Endothelial cell of umbilical vein (primary cell): ENCODE results near the gene WDR90.

ENCODE experiments used
- FOS ChIP-seq: IDR thresholded peaks from 2 replicates; pipeline ENCODE4 v1.6.1; 2011; ENCODE audit warnings: mild to moderate bottlenecking, low read length, moderate library complexity, borderline replicate concordance; ENCODE audit not compliant: insufficient read depth
- GATA2 ChIP-seq: IDR thresholded peaks from 2 replicates; pipeline ENCODE4 v1.7.0; 2011; ENCODE audit warnings: low read depth, mild to moderate bottlenecking, moderate library complexity, mixed read lengths, low read length; ENCODE audit not compliant: insufficient read length, insufficient read depth
- POLR2A ChIP-seq: IDR thresholded peaks from 2 replicates; pipeline ENCODE4 v1.6.1; 2012; ENCODE audit warnings: low read depth, mild to moderate bottlenecking, control low read depth, low read length
- POLR2AphosphoS5 ChIP-seq: IDR thresholded peaks from 2 replicates; pipeline ENCODE4 v1.6.1; 2012; ENCODE audit warnings: low read depth, mild to moderate bottlenecking, control low read depth, low read length, moderate library complexity; ENCODE audit not compliant: insufficient read depth
- TF ChIP-seq, protein P1 (sequence below), 2 donors: IDR thresholded peaks; 1 replicate in 1 of 2; 2 replicates in 1 of 2; pipeline ENCODE4 v1.5.1; 2011; ENCODE audit warnings: low read length in 2 of 2, mild to moderate bottlenecking in 2 of 2, moderate library complexity in 2 of 2, control low read depth in 1 of 2, inconsistent platforms in 1 of 2, low read depth in 1 of 2; ENCODE audit not compliant: insufficient read depth in 1 of 2; ENCODE audit errors: extremely low read depth in 1 of 2
- TF ChIP-seq, protein P2 (sequence below): IDR thresholded peaks from 2 replicates; pipeline ENCODE4 v1.6.1; 2011; ENCODE audit not compliant: insufficient read depth, insufficient read length

DNA sequence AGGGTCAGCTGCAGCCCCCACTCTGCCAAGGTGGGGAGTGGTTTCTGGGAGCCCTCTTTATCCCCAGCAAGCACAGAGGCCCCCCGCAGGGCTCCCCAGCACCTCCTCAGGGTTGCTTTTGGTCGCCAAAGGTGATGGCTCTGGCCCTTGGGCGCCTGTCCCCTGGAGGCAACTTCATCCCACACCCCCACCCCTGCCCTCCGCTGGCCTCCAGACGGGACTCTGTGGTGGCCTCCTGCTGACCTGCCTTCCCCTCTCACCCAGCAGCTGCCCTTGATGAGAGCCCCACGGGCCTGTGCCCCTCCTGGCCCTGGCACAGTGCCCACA, 10.9 kb downstream of the WDR90 start:
- TF ChIP-seq, protein P1, sequence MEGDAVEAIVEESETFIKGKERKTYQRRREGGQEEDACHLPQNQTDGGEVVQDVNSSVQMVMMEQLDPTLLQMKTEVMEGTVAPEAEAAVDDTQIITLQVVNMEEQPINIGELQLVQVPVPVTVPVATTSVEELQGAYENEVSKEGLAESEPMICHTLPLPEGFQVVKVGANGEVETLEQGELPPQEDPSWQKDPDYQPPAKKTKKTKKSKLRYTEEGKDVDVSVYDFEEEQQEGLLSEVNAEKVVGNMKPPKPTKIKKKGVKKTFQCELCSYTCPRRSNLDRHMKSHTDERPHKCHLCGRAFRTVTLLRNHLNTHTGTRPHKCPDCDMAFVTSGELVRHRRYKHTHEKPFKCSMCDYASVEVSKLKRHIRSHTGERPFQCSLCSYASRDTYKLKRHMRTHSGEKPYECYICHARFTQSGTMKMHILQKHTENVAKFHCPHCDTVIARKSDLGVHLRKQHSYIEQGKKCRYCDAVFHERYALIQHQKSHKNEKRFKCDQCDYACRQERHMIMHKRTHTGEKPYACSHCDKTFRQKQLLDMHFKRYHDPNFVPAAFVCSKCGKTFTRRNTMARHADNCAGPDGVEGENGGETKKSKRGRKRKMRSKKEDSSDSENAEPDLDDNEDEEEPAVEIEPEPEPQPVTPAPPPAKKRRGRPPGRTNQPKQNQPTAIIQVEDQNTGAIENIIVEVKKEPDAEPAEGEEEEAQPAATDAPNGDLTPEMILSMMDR (IDR thresholded peaks at IDR 0.05; ENCODE audit: extremely low read depth in 1 of 2, insufficient read depth in 1 of 2, low read depth in 1 of 2, low read length in 2 of 2): no peak
- TF ChIP-seq, protein P2, sequence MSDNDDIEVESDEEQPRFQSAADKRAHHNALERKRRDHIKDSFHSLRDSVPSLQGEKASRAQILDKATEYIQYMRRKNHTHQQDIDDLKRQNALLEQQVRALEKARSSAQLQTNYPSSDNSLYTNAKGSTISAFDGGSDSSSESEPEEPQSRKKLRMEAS: no peak
- TF ChIP-seq FOS: no peak
- no peak for TF ChIP-seq POLR2A
- no peak for TF ChIP-seq GATA2
- no peak for TF ChIP-seq POLR2AphosphoS5
